Kidney glomerular epithelial cell (primary cell): ENCODE measurements around the gene GRIK4.

Experiments
- DNase-seq: peaks from one replicate; lab custom pipeline; 2025; lab: John Stamatoyannopoulos, UW

GRIK4 gene

DNA sequence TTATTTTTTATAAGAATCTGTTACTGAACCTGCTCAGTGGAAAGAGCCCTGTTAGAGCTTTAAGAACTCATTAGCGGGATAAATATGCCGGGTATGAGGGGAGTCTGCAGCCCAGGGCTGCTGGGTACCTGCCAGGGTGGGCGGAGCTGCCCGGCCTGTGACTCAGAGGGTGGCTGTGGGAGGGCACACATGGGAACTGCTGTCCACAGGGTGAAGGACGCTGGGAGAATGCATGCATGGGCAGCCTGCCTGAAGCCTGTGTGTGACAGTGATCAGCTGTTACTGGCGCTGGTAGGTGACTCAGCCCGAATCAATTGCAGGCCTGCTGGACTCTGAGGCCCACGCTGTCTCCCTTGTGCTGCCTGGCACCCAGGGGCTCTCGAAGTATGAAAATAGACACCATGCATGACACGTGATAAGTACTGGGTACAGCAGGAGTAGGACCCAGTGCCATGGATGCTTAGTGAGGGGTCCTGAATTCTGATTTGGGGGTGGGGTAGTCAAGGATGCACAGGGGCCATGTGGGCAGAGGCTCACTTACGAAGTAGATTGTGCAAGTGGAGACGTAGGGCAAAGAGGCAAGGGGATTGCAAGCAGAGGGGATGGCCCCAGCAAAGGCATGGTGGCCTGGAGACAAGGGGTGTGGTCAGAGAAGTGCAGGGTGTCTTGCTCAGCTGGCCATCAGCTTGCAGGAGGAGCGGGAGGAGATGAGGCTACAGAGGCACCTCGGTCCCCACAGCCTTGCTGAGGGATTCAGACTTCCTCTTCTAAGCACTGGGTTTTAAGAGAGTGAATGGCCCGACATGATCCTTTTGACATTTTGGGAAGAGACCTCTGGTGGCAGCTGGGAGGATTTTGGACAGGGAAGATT, 36.5 kb downstream of the GRIK4 start:
- peak; percentile 96 for DNase-seq

DNA sequence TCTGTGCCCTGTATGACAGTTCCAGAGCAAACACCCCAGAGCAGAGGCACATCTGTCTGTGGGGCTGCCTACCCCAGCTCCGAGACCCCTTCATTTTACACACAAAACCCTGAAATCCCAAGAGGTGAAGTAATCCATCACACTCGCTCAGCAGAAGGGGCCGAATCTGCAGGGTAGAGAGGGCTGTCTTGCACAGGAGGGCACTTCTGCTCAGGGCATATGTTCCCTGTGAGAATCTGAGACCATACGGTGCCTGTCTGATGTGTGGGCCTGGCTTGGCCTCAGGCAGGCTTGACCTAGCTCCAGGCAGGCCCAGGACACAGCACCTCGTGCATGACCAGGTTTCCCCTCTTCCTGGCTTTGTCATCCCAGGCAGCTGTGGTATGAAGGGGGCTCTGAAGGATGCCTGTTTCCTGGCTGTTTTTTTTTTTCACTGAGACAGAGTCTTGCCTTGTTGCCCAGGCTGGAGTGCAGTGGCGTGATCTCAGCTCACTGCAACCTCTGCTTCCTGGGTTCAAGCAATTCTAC, 37.2 kb downstream of the GRIK4 start:
- DNase-seq: no peak

DNA sequence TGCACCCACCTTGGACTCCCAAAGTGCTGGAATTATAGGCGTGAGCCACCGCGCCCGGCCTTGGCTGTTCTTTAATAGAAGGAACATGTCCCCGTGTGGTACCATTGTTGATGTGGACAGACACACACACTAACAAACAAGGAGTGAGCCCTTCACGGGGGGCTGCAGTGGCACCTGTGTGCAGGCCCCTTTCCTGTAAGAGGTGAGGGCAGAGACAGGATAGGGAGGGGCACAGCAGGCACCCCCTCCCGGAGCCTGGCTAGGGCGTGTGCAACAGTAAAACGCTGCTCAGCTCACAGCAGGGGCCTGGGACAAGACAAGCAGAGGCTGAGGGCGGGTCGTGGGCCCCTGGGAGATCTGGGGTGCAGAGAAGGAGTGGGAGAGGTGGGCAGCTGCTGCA, 37.8 kb downstream of the GRIK4 start:
- DNase-seq: no peak

DNA sequence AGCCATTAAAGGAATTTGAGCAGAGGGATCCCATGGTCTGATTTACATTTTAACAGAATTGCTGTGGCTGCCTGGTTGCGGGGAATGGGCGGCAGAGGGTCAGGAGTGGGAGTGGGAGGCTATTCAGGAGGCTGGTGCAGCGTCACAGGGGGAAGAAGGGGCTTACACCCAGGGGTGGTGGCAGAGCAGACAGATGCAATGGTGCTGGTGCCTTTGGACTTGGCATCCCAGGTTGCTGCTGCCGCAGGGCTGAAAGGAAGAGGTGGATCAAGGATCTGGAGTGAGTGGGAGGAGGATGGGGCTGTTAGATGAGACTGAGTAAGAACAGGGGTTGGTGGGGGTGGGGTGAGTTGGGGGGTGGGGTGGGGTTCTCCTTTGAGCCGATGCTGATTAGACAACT, 38.5 kb downstream of the GRIK4 start:
- DNase-seq: no peak

DNA sequence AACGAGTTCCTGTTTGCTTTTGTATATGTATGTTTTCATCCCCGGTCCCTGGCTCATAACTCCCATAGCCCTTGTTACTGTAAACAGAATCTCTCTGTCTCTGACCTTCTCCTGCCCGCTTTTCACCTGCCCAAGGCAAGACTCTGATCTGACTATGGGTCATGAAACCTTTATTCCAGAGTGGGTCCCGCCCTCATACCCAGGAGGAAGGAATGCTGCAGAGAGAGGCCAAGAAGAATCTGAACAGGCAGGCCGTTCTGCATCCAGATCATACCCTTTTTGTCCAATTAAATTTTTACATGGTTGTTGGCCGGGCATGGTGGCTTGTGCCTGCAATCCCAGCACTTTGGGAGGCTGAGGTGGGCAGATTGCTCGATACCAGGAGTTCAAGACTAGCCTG, 39.6 kb downstream of the GRIK4 start:
- DNase-seq: no peak

DNA sequence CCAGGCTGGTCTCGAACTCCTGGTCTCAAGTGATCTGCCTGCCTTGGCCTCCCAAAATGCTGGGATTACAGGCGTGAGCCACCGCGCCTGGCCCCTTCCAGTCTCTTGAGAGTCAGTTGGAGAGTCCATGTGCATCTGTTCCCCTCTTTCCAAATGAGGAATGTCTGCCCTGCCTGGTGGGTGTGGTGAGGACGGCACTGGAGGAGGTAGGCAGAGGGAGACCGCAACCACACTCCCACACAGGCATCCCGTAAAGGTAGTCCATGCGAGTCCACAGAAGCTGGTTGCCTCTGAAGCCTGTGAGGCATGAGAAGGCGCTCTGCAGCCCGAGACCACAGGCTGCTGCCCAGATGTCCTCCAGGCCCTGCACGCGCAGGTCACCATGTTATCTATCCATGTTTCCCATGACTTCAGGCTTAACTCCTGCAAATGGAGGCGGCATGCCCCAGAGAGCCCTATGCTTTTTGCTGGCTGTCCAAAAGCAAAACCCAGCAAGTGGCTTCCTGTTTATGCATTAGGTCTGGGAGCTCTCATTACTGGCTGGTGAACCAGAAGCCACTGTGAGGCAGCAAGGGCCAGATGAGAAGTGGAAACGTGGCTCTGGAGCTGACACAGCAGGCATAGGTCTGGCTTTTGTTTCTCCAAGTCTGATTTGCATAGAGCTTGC, 43.4 kb downstream of the GRIK4 start:
- DNase-seq: no peak

DNA sequence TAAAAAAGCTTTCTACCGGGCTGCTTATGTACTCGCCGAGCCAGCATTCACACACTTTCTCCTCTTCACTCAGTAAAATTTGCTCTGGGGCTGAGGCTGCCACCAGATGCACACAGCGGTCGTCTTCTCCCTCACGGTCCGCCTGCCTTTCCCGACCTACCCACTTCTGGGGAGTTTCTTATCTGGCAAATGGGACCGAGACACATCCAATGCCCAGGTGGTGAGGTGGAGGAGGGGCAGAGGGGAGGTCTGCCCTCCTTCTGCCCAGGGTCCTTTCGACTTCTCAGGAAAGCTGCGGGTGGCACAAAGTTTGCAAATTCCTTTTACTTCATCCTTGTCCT, 43.9 kb downstream of the GRIK4 start:
- DNase-seq: no peak

DNA sequence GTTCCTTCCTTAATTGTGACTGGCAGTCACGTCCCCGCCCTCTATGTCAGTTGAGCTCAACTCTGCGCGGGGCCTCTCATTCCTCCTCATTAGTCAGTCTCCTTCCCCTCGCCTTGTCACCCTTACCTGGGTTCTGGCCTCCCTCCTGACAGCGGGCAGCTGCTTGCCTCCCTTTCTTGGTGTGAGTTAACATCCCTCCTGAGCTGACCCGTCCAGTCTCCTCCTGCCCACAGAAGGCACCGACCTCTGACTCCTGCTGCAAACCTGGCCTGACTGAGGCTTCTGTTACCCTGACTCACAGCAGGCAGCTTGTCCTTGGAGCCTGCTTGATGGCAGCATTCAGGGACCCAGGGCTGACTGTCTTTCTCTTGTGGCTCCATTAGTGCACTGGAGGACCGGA, 45.2 kb downstream of the GRIK4 start:
- no peak for DNase-seq

DNA sequence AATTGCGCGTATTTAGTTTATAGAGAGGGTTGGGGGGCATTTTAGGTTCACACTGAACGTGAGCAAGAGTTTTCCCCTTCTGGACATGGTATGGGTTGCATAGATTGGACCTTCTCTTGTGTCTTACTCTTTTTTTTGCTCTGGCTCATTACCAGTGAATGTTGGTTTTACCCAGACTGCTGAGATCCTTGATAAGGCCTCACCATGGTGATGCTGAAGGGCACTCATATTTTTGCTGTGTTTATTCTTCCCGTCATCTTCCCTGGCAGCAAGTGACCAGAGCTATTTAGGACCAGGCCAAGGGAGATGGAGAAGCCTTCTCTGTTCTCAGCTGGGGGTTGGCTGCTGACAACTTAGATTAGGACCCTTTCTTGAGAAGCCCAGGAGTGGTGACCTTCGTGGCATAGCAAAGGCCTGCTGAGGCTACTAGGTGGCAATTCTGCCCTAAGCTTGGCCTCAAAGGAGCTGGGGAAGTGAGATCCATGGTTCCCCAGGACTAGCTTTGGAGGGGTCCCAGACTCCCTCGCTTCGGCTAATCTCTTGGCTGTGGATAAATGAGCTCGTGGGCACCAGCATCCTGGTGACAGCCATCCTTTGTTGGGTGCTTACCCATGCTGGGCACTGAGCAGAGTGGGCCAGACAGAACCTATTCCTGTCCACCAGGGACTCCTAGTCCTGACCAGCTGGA, 47.3 kb downstream of the GRIK4 start:
- no peak for DNase-seq

DNA sequence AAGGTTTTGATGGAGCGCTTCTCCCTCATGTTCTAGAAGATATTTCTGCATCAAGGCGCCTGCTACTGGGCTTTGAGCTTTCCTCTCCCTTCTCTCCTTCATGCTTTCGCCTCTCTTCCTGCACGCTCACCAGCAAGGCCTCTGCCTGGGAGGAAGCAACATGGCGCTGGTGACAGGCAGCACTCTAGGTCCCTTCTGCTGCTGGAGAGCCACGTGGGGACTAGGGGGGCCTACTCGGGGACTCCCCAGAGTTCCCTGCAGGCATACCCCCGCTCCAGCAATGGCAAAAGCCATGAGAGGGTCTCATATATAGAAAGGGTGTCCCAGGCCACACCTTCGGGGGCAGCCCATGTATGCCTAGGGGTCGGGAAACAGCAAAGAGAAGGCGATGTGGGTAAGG, 49.7 kb downstream of the GRIK4 start:
- DNase-seq: no peak

DNA sequence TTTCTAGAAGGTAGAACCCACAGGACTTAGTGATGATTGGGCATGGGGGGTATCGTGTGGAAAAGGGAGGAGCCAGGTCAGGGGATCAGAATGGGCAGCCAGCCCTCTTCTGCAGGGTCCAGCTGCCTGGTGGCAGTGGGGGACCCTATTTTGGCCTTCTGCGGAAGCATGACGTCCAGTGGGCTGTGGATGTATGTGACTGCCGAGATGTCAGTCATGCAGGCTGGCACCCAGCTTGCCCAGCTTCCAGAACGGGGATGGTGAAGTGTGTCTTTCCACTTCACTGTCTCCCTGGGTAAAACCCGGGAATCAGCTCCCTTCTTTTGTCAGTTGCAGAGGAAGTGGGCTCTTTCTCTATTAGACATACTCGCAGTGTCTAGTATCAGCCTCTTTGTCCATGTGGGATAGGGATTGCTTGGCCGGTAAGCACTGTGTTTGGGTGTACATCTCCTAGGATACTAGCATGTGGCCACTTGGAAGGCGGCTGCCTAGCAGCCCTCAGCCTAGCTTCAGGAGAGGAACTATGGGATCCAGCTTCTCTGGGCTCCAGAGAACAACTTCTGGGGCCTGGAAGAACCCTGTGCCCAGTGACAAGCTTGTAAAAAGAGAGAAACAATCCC, 51.4 kb downstream of the GRIK4 start:
- DNase-seq: no peak

DNA sequence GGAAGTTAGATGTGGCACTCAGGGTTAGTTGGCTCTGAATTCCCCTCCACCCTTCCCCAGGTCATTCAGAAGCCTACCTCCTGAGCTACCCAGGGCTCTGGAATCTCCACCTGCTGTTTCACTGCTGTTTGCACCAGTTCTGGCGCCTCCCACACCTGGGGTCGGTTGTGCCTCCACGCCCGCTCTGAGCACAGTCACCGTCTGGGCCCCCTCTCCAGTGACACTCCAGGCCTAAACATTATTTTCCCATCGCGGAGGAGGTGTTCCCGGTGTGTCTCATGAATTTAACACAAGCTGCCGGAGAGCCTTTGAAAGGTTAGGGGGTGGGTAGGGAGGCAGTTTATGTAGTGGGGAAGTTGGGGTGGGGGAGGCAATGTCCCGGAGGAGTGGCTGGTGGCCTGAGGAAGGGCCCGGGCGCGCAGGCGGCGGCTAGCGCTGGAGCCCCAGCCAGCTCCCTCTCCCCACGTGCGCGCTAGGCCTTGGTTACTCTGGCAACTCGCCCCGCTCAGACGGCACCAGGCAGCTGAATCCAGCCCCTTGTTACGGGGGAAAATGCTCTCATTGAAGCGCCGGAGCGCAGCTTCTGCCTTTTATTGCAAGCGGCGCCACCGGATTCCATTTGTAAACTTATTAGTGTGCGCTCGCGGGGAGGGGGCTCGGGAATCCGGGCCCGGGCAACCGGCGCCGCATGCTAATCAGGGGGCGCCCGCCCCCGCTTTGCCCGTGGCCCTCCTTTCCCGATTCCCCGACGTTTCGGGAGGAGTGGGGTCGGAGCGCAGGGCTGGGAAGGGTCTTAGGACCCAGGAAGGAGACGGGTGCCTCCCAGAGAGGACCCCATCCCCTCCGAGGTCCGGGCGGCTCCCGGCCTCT, 52.4 kb downstream of the GRIK4 start:
- no peak for DNase-seq

DNA sequence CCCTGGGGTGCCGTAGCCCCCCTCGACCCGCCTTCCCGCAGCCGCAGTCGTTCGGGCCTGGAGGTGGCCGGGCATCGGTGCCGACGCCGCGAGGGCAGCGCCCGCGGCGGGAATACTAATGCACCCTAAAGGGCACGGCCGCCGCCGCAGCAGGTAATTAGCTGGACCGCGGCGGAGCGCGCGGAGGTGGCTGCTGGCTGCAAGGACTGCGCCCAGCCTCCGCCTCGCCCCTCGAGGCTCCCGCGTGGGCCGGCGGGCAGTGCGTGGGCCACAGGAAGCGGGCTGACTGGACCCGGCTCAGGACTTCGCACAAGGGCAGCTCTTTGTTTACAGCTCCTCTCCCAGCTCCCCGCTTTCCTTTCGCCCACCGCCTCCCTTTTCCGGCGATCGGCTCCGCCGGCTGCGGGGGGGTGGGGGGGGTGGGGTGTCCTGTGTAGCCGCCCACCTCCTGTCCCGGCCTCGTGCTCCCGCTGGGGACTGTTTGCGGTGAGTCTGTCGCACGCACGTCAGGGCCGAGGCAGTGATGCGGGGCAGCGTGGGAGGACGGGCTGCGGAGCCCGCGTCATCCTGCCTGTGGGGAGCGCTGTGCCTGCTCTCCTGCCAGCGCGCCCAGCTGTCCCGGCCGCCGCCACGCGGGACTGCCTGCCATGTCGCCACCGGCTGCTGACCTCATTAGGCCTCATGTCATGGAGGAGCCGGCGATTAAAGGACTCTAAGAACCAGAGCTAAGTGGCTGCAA, 53.2 kb downstream of the GRIK4 start:
- DNase-seq: peak; percentile 35

DNA sequence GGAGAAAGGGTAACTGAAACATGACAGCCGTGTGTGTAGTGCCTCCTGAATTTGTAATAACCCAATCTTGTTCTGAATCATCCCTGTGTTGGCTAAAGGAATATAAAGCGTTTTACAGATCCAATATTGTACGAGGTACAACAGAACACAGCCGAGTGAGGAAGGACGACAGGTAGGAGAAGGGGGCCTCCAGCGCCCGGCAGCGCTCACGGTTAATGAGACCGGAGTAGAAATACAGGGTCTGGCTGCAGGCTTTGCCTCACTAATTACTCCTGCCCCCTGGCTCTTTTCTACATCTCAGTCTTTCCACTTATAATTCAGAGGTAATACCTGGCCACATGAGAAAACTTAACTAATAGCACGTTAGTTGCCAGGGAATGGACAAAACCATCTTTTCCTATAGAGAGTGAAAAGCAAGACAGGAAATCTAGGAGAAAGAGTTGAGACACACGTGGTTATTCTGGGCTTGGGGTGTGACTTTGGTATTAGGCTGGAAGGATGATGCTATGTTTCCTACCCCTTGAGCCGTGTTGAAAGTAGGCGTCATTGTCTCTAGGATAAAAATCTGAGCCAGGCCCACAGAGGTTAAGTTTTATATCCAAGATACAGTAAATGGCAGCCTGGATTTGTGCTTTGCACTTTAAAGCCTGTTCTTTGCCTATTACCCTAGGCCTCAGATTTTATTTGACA, 54.1 kb downstream of the GRIK4 start:
- DNase-seq: no peak

DNA sequence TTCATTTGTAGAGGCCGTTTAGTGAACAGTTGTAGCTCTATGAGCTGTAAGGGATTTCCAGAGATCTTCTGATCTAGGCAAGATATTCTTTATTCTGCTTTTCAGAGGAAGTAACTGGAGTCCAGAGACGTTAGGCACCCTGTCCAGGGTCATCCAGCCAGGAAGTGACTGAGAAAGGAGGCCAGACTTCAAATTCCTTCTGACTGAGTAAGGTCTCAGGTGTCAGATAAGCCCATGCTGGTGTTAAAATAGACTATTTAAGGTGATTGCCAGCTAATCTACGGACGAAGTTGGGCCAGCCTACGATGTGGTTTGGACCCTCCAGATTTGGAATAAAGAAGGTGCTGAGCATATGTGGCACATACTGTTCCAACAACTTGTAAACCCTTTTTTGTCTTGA, 54.6 kb downstream of the GRIK4 start:
- DNase-seq: peak; percentile 45

DNA sequence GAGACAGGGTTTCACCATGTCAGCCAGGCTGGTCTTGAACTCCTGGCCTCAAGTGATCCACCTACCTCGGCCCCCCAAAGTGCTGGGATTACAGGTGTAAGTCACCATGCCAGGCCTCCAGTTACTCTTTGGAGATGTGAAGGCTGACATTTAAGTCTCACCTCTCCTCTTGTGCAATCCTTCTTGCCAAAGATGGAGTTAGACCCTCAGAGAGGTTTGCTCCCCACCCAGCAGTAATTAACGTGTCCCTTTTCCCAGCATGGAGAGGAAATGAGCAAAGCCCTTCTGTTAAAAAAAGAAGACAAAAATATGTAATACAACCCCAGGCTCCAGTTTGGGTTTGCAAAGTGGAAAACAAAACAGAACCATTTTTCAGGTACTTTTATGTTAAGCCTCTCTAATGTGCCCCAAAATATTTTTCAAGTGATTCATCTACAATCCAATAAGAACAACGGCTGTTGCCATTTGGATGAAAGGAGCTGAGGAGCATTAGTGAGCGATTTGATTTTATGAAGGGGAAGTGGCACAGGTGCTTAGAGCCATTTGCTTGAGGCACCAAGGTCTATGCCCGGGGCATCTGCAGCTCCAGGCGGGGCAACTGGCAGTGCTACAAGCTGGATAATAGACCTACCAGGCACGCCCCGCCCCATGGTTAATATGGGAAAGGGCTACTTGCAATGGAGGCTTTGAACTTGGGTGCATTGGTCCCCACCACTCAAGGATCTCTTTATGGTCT, 57.2 kb downstream of the GRIK4 start:
- no peak for DNase-seq

DNA sequence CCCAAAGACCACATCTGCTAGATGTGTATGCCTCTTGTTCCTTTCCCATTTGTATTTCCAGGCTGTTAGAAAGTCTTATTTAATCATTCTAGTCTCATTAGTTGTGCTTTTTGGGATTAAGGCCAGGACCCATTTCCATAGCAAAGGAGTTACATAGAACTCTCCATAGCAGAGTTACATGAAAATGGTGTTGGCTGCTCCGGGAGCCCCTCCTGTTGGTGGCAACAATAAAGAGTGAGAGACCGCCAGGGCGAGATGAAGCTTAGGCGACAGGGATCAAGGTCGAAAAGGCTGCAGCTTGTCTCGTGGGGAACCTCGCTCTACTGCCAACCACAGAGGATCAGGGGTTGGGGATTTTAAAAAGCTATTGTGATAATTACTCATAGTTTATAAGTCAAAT, 58.3 kb downstream of the GRIK4 start:
- DNase-seq: no peak

DNA sequence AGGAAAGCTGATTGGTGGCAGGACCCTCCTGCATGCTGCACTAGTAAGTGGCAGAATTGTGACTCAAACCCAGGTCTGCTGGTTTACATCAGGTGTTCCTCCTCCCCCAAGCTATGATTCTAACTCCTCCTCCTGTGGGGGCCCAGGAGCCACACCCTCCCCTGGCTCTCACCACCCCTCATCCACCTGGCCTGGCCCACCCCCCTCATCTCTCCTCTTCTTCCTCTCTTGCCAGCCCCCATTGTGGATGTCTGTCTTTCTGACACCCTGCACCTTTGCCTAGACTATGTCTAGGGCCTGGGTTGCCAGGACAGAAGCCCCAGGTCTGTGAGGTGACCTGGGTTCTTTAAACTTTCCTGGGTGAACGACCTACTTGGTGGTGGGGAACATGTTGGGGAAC, 59.9 kb downstream of the GRIK4 start:
- no peak for DNase-seq

DNA sequence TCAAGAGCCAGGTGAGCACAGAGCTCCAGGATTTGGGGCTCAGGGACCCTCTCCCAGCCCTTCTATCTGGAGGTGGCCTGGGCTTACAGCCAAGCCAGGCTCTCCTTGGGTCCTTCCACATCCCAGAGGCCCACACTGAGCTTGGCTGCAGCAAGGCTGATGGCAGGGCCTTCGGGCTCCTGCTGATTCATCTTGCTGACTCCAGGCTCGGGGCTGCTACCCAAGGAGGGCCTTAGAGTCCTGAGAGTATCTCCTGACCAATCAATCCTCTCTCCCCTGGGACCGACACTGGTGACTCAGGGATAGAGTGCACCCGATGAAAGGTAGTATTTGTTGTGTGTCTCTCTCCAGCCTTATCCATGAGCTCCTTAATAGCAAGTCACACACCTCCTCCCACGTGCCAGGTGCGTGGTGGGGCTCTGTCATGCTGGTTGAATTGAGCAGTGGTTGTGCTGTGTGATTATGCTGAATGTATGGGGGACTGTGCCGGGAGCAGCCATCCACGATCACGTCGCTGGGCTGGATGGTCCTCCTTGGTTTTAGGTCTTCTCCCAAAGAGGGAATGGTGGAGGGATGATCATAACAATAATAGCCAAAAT, 62.3 kb downstream of the GRIK4 start:
- DNase-seq: no peak
